Duodenal mucosa (tissue), 2 donors: ENCODE results near the gene CLEC20A.

Experiments
- H3K27ac ChIP-seq: one replicate; pipeline ENCODE4 v1.7.0; 2013; ENCODE audit warnings: low read depth, low read length
- H3K27me3 ChIP-seq, 2 donors: one replicate each; pipeline ENCODE4 v1.7.0; 2013; ENCODE audit warnings: low read length in 2 of 2, control low read depth in 1 of 2; ENCODE audit not compliant: insufficient read depth in 2 of 2, control insufficient read depth in 1 of 2
- H3K36me3 ChIP-seq, 2 donors: one replicate each; pipeline ENCODE4 v1.7.0; 2013; ENCODE audit warnings: low read length in 2 of 2, control low read depth in 1 of 2; ENCODE audit not compliant: insufficient read depth in 2 of 2, control insufficient read depth in 1 of 2
- H3K4me1 ChIP-seq, 2 donors: one replicate each; pipeline ENCODE4 v1.7.0; 2013; ENCODE audit warnings: low read length in 2 of 2, control low read depth in 1 of 2; ENCODE audit not compliant: insufficient read depth in 2 of 2, control insufficient read depth in 1 of 2
- H3K4me3 ChIP-seq, 2 donors: one replicate each; pipeline ENCODE4 v1.7.0; 2013; ENCODE audit warnings: low read length in 2 of 2, low read depth in 1 of 2
- H3K9ac ChIP-seq, 2 donors: one replicate each; pipeline ENCODE4 v1.7.0; 2013; ENCODE audit warnings: low read length in 2 of 2, low read depth in 1 of 2
- H3K9me3 ChIP-seq, 2 donors: one replicate each; pipeline ENCODE4 v1.7.0; 2013; ENCODE audit warnings: low read length in 2 of 2, control low read depth in 1 of 2; ENCODE audit not compliant: control insufficient read depth in 1 of 2

The CLEC20A gene

GRCh38 chr1:178461104-178461503, 35.7 kb downstream of the CLEC20A start:
- H3K36me3 ChIP-seq = peaks cover 0 to 18% of the 10 kb centered on the region in 2 donors
- no peak overlapping the region for H3K4me3 ChIP-seq
- H3K9ac ChIP-seq = no peak overlapping the region
- H3K4me1 ChIP-seq = no peaks in the 10 kb centered on the region
- no peaks in the 10 kb centered on the region for H3K27me3 ChIP-seq
- no peak overlapping the region for H3K27ac ChIP-seq
- no peaks in the 10 kb centered on the region for H3K9me3 ChIP-seq

- H3K4me1 ChIP-seq = no peaks in the 10 kb centered on the region
- no peak overlapping the region for H3K9ac ChIP-seq
- H3K27ac ChIP-seq = no peak overlapping the region
- peaks cover 0 to 15% of the 10 kb centered on the region in 2 donors for H3K36me3 ChIP-seq
- no peaks in the 10 kb centered on the region for H3K27me3 ChIP-seq
- no peak overlapping the region for H3K4me3 ChIP-seq
- H3K9me3 ChIP-seq = no peaks in the 10 kb centered on the region
Measured at GRCh38 chr1:178458203-178458602, 38.6 kb downstream of the CLEC20A start.

DNA sequence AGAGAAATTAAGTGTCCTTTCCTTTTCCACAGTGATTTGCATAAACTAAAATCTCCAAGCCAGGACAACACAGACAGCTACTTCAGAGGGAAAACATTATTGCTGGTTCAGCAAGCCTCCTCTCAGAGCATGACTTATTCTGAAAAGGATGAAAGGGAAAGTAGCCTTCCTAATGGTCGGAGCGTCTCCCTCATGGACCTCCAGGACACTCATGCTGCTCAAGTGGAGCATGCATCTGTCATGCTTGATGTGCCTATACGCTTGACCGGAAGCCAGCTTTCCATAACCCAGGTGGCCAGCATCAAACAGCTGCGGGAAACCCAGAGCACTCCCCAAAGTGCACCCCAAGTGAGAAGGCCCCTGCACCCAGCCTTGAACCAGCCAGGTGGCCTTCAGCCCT, 39.1 kb downstream of the CLEC20A start:
- no peak overlapping the region for H3K9ac ChIP-seq
- H3K4me1 ChIP-seq = no peaks in the 10 kb centered on the region
- peaks cover 0 to 15% of the 10 kb centered on the region in 2 donors for H3K36me3 ChIP-seq
- no peak overlapping the region for H3K4me3 ChIP-seq
- H3K27ac ChIP-seq = no peak overlapping the region
- H3K27me3 ChIP-seq = no peaks in the 10 kb centered on the region
- H3K9me3 ChIP-seq = no peaks in the 10 kb centered on the region

GRCh38 chr1:178456472-178456871, 40.3 kb downstream of the CLEC20A start:
- Histone ChIP-seq H3K36me3 (peaks cover 0 to 15% of the 10 kb centered on the region in 2 donors), H3K9me3 (no peaks in the 10 kb centered on the region), H3K27me3 (no peaks in the 10 kb centered on the region), H3K4me3 (no peak overlapping the region), H3K9ac (no peak overlapping the region), H3K27ac (no peak overlapping the region), H3K4me1 (no peaks in the 10 kb centered on the region)

- no peak overlapping the region for H3K9ac ChIP-seq
- no peaks in the 10 kb centered on the region for H3K9me3 ChIP-seq
- no peaks in the 10 kb centered on the region for H3K27me3 ChIP-seq
- H3K4me3 ChIP-seq = no peak overlapping the region
- peaks cover 0 to 2% of the 10 kb centered on the region in 2 donors for H3K36me3 ChIP-seq
- H3K4me1 ChIP-seq = peaks cover 0 to 3% of the 10 kb centered on the region in 2 donors
- H3K27ac ChIP-seq = no peak overlapping the region
Measured at GRCh38 chr1:178452013-178452412, 44.8 kb downstream of the CLEC20A start.

GRCh38 chr1:178451529-178451928, 45.2 kb downstream of the CLEC20A start:
- Histone ChIP-seq H3K9me3 (no peaks in the 10 kb centered on the region), H3K4me1 (peaks cover 0 to 3% of the 10 kb centered on the region in 2 donors), H3K27ac (no peak overlapping the region), H3K27me3 (no peaks in the 10 kb centered on the region), H3K9ac (no peak overlapping the region), H3K4me3 (no peak overlapping the region), H3K36me3 (no peaks in the 10 kb centered on the region)

DNA sequence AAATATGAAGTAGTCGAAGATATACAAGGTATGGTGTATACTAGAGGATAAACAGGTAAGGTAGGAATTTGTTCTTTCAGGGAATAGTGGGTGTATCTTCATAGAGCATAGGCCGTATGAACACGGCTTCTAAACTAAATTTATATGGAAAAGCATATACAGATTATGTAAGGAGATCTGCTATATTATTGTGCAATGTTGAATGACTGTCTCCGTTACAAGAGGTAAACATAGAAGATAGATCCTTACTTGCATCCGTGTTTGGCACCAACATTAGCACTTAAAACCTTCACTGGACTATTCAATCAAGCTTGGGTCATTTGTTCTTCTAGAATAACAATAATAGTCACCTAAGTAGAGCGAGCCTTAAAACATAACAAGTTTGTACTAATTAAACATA, 45.9 kb downstream of the CLEC20A start:
- H3K4me3 ChIP-seq = no peak overlapping the region

GRCh38 chr1:178442925-178443324, 53.8 kb downstream of the CLEC20A start:
- no peaks in the 10 kb centered on the region for H3K27me3 ChIP-seq
- H3K9ac ChIP-seq = no peak overlapping the region
- no peaks in the 10 kb centered on the region for H3K4me1 ChIP-seq
- H3K36me3 ChIP-seq = peaks cover 5 to 21% of the 10 kb centered on the region in 2 donors
- H3K9me3 ChIP-seq = no peaks in the 10 kb centered on the region
- no peak overlapping the region for H3K27ac ChIP-seq
- H3K4me3 ChIP-seq = no peak overlapping the region

More for the DNA sequence above, 45.9 kb downstream of the CLEC20A start:
- H3K9ac ChIP-seq = no peak overlapping the region
- H3K9me3 ChIP-seq = no peaks in the 10 kb centered on the region
- peaks cover 0 to 3% of the 10 kb centered on the region in 2 donors for H3K4me1 ChIP-seq
- peaks cover 0 to 3% of the 10 kb centered on the region in 2 donors for H3K36me3 ChIP-seq
- no peak overlapping the region for H3K27ac ChIP-seq
- H3K27me3 ChIP-seq = no peaks in the 10 kb centered on the region

- Histone ChIP-seq H3K4me1 (no peaks in the 10 kb centered on the region), H3K9me3 (no peaks in the 10 kb centered on the region), H3K27me3 (no peaks in the 10 kb centered on the region), H3K27ac (no peak overlapping the region), H3K4me3 (no peak overlapping the region), H3K9ac (no peak overlapping the region), H3K36me3 (peaks cover 5 to 14% of the 10 kb centered on the region in 2 donors)
Measured at GRCh38 chr1:178438432-178438831, 58.3 kb downstream of the CLEC20A start.

DNA sequence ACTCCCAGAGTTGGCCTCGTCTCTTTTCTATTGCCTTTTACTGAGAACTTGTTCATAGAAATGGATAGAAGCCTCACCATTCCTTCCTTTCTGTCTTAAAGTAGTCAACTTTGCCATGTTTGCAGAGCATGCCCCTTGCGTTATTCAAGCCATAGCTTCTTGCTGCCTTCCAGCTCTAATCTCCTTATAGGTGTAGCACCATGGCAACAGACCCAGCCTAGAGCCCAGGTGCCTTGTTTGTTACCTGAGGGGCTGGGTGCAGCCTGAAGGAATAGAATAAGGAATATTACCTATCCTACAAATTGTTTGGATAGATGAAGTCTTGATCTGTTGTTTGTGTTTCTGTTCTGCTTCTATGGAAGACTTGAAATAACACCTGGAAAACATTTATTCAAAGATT, 59.9 kb downstream of the CLEC20A start:
- Histone ChIP-seq H3K4me3 (no peak overlapping the region), H3K9ac (no peak overlapping the region), H3K27me3 (no peaks in the 10 kb centered on the region), H3K36me3 (peaks cover 2% of the 10 kb centered on the region in 2 donors), H3K27ac (no peak overlapping the region), H3K9me3 (no peaks in the 10 kb centered on the region), H3K4me1 (no peaks in the 10 kb centered on the region)

DNA sequence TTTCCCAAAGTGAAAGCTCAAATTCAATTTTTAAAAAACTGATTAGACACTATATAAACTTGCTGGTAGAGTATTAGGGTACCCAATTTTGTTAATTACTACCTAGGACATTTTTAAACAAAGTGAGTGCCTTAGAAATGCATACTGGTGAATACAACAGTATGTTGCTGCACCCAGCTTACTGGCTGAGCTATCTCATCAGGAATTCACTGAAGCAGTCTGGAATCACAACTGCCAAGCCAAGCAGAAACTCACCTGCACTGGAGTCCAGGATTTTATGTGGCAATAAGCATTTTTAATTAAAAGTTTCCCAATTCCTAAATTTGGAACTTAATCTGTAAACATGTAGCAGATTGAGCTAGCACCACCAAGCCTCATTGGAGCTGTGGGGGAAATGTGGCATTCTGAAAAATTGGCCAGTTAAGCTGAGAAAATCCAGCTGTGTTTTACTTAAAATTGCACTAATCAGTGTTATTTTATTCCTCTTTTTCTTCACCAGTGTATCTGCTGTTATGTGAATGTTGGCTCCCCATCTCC, 61.8 kb downstream of the CLEC20A start:
- Histone ChIP-seq H3K4me3 (no peak overlapping the region), H3K9ac (no peak overlapping the region), H3K36me3 (no peaks in the 10 kb centered on the region), H3K27ac (no peak overlapping the region), H3K9me3 (no peaks in the 10 kb centered on the region), H3K4me1 (no peaks in the 10 kb centered on the region), H3K27me3 (no peaks in the 10 kb centered on the region)
